DND-41 (cell line): Measurements from ENCODE around the gene ZNF205.

Source experiments
- ATAC-seq: fragments of 200-7000 bp; cut with Tn5 transposase; 3 replicates; pipeline ENCODE4 v1.9.1; 2021; ENCODE audit warnings: low read depth; ENCODE audit not compliant: insufficient read depth
- DNase-seq: peaks from one replicate; pipeline ENCODE4 v3.0.0-alpha.2; 2020
- H2AFZ ChIP-seq: 2 replicates; pipeline ENCODE4 v1.6.0; 2012; ENCODE audit warnings: low read depth, low read length
- H3K27ac ChIP-seq: 2 replicates; pipeline ENCODE4 v1.5.1; 2012; ENCODE audit warnings: low read length, inconsistent platforms
- H3K27me3 ChIP-seq: fragments of 200-600 bp; sonication (generic); 2 replicates; pipeline ENCODE4 v1.6.0; 2012; ENCODE audit warnings: low read length, mild to moderate bottlenecking, inconsistent platforms; ENCODE audit not compliant: insufficient read depth, poor library complexity
- H3K36me3 ChIP-seq: 2 replicates; pipeline ENCODE4 v1.5.1; 2012; ENCODE audit warnings: low read length, inconsistent platforms; ENCODE audit not compliant: insufficient read depth
- H3K4me1 ChIP-seq: 2 replicates; pipeline ENCODE4 v1.5.1; 2012; ENCODE audit warnings: mild to moderate bottlenecking, low read length; ENCODE audit not compliant: insufficient read depth
- H3K4me2 ChIP-seq: 2 replicates; pipeline ENCODE4 v1.6.0; 2012; ENCODE audit warnings: mild to moderate bottlenecking, moderate library complexity, low read length, inconsistent platforms; ENCODE audit not compliant: insufficient read depth
- H3K4me3 ChIP-seq, 2 experiments: fragments of 200-600 bp in 1 of 2; shearing (Covaris generic) in 1 of 2; 2 replicates each; pipeline ENCODE4 v1.5.1; 2012 to 2016; ENCODE audit warnings: inconsistent platforms in 2 of 2, low read length in 2 of 2, mild to moderate bottlenecking in 2 of 2, low read depth in 1 of 2, moderate library complexity in 1 of 2
- H3K79me2 ChIP-seq: 2 replicates; pipeline ENCODE4 v1.6.0; 2012; ENCODE audit warnings: low read length, inconsistent platforms; ENCODE audit not compliant: insufficient read depth
- H3K9ac ChIP-seq: 2 replicates; pipeline ENCODE4 v1.6.0; 2012; ENCODE audit warnings: low read depth, mild to moderate bottlenecking, inconsistent platforms, low read length, moderate library complexity
- H3K9me3 ChIP-seq: 2 replicates; pipeline ENCODE4 v1.5.1; 2012; ENCODE audit warnings: low read length, moderate library complexity, mild to moderate bottlenecking, inconsistent platforms; ENCODE audit not compliant: insufficient read depth, severe bottlenecking
- H4K20me1 ChIP-seq: 2 replicates; pipeline ENCODE4 v1.6.0; 2012; ENCODE audit warnings: low read length; ENCODE audit not compliant: insufficient read depth
- EZH2 ChIP-seq: IDR thresholded peaks from 3 replicates; pipeline ENCODE4 v1.6.1; 2012; ENCODE audit warnings: borderline replicate concordance, low read depth, mild to moderate bottlenecking, moderate library complexity, low read length, inconsistent platforms; ENCODE audit not compliant: severe bottlenecking
- TF ChIP-seq, protein P1 (sequence below): IDR thresholded peaks from 2 replicates; pipeline ENCODE4 v1.5.1; 2012; ENCODE audit warnings: borderline replicate concordance, low read length, moderate library complexity, mild to moderate bottlenecking; ENCODE audit not compliant: poor library complexity, severe bottlenecking; ENCODE audit errors: extremely low read depth

The ZNF205 gene

DNA sequence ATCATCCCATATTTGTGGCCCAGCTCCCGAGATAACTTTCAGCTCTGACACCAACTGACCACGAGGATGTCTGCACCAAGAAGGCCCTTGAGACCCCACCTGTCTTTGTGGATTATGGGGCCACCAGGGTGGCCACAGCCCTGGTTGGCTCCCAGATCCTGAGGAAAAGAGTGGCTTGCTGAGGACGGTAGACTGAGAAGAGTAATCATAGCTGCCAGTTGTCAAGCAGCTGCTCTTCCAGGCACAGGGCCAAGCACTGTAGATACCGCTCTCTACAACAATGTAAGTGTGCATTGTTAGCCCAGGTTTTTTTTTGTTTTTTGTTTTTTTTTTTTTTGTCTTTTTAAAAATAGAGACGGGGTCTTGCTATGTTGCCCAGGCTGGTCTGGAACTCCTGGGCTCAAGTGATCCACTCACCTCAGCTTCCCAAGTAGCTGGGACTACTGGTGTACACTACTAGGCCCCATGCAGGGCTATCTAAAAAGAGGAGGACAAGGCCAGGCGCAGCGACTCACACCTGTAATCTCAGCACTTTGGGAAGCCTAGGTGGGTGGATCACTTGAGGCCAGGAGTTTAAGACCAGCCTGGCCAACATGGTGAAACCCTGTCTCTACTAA lies 9.6 kb downstream of the ZNF205 start:
- H3K4me3 ChIP-seq: no peak overlapping the region
- H3K36me3 ChIP-seq: no peaks in the 10 kb centered on the region
- DNase-seq: no peak
- H3K9ac ChIP-seq: no peak overlapping the region
- no peaks in the 10 kb centered on the region for H3K9me3 ChIP-seq
- H3K4me1 ChIP-seq: peaks cover 30% of the 10 kb centered on the region
- no peak overlapping the region for H3K27ac ChIP-seq
- no peaks in the 10 kb centered on the region for H3K27me3 ChIP-seq
- H3K4me2 ChIP-seq: no peak overlapping the region
- H3K79me2 ChIP-seq: no peaks in the 10 kb centered on the region
- H2AFZ ChIP-seq: no peak overlapping the region
- H4K20me1 ChIP-seq: no peaks in the 10 kb centered on the region
- ATAC-seq: no peak
- TF ChIP-seq EZH2: no peak
- TF ChIP-seq, protein P1, sequence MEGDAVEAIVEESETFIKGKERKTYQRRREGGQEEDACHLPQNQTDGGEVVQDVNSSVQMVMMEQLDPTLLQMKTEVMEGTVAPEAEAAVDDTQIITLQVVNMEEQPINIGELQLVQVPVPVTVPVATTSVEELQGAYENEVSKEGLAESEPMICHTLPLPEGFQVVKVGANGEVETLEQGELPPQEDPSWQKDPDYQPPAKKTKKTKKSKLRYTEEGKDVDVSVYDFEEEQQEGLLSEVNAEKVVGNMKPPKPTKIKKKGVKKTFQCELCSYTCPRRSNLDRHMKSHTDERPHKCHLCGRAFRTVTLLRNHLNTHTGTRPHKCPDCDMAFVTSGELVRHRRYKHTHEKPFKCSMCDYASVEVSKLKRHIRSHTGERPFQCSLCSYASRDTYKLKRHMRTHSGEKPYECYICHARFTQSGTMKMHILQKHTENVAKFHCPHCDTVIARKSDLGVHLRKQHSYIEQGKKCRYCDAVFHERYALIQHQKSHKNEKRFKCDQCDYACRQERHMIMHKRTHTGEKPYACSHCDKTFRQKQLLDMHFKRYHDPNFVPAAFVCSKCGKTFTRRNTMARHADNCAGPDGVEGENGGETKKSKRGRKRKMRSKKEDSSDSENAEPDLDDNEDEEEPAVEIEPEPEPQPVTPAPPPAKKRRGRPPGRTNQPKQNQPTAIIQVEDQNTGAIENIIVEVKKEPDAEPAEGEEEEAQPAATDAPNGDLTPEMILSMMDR: no peak

DNA sequence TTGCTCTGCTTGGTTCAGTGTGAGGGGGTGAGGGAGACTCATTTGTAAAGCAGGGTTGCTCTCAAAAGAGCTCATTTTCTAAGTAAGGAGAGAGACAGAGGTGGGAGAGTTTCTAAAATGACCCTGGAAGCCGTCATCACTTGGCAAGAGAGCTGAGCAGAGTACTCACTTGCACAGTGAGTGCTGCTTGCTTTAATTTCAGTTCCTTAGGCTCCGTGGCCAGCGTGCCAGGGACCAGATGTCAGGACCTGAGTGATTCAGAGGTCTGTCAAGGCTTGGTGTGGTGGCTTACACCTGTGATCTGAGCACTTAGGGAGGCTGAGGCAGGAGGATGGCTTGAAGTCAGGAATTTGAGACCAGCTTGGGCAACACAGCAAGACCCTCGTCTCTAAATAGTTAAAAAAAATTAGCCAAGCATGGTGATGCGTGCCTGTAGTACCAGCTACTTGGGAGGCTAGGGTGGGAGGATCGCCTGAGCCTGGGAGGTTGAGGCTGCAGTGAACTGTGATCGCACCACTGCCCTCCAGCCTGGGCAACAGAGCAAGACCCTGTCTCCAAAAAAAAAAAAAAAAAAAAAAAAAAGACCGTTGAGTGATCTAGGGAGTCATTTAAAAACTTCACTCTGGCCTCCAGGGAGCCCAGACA lies 10.7 kb downstream of the ZNF205 start:
- peaks cover 6% of the 10 kb centered on the region; the same call in 1 of the 2 replicates for H3K36me3 ChIP-seq
- H3K4me3 ChIP-seq: peak overlapping the region in 1 of 2 experiments; percentile 89; a peak in 1 of 4 replicates
- no peak for TF ChIP-seq EZH2
- H4K20me1 ChIP-seq: no peaks in the 10 kb centered on the region
- H3K4me1 ChIP-seq: peaks cover 36% of the 10 kb centered on the region
- H3K9me3 ChIP-seq: no peaks in the 10 kb centered on the region
- no peak for ATAC-seq
- DNase-seq: no peak
- H3K9ac ChIP-seq: peak overlapping the region; percentile 74; the same call in 1 of the 2 replicates
- H3K27me3 ChIP-seq: no peaks in the 10 kb centered on the region
- H3K27ac ChIP-seq: no peak overlapping the region
- no peak overlapping the region for H2AFZ ChIP-seq
- no peaks in the 10 kb centered on the region for H3K79me2 ChIP-seq
- peak overlapping the region; percentile 83 for H3K4me2 ChIP-seq

DNA sequence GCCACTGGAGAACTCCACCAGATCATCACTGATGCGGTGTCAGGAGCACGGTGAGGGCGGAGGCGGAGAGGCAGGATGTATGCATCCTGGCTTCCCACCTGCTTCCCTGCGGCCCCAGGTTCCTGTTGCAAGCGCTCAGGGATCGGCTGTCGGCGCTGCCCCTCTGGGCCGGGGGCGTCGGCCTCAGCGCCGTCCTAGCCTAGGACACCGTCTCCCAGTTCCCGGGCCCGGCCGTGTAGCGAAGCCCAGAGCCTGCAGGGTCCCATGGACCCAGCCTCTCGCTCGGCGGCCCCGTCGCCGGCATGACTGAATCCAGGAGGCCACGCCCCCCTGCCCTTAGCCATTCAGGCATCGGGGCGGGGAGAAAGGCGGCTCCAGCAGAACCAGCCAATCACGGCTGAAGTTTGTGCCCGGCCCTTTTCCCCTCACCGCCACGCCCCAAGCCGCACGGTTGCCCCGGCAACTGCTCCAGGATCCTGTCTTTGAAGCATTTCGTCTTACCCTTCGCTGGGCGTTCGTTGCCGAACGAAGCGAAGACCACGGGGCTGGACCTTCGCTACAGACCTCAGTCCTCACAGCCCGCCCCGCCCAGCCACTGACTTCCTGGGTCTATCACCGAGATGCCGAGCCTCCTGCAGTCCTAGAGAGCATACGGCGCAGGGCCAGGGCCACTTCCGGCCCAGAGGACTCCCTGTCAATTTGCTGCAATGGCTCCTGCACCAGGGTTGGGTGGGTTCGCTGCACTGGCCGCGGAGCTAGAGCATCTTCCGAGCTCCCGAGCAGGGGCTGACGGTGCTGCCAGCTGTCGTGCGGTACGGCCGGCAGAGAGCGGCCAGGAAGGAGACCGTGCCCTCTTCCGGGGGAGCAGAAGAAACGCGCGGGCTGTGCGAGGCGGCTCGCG lies 11.8 kb downstream of the ZNF205 start:
- Histone ChIP-seq H3K27me3 (no peaks in the 10 kb centered on the region), H3K9me3 (no peaks in the 10 kb centered on the region), H3K4me2 (peak overlapping the region; percentile 83), H3K79me2 (peaks cover 11% of the 10 kb centered on the region), H4K20me1 (no peaks in the 10 kb centered on the region), H3K4me3 (peak overlapping the region; percentile 48 to 89), H3K36me3 (peaks cover 8% of the 10 kb centered on the region), H3K4me1 (peaks cover 48% of the 10 kb centered on the region), H3K27ac (peak overlapping the region; percentile 91), H3K9ac (peak overlapping the region; percentile 74), H2AFZ (peak overlapping the region; percentile 73)
- TF ChIP-seq, protein P1: peak; percentile 62
- TF ChIP-seq EZH2: no peak
- DNase-seq (peak; percentile 98), ATAC-seq (peak; percentile 85)
